PC-9 (cell line): Measurements from ENCODE around the gene NADK. TPM values are rescaled to one million over a fixed set of nuclear protein-coding genes. Genes with fewer than 3 reads are reported as not detected.

Experiments
- BruUV-seq: library from RNA; stranded (reverse); fragments of 400-500 nt; replicated peaks from 2 replicates; lab custom pipeline; 2021; lab: Mats Ljungman, UMichigan
- CTCF ChIA-PET: fragments of 300-600 bp; sonication (Branson Sonifier 250); formaldehyde crosslinking; loops from one replicate; lab custom pipeline; 2022; ENCODE audit warnings: antibody characterized with exemption; lab: Charles Lee
- POLR2A ChIA-PET: fragments of 300-600 bp; sonication (Branson Sonifier 250); formaldehyde crosslinking; loops from one replicate; lab custom pipeline; 2022; ENCODE audit warnings: antibody characterized with exemption; ENCODE audit not compliant: unreplicated experiment; lab: Charles Lee
- DNase-seq, 2 experiments: peaks; one replicate each; pipeline versions ENCODE4 v3.0.0 to v3.0.0-alpha.2; 2015 to 2022; ENCODE audit warnings: mixed read lengths in 1 of 2
- H2AFZ ChIP-seq: fragments of 200-600 bp; sonication (generic); 2 replicates; pipeline ENCODE4 v1.8.1; 2017; ENCODE audit warnings: antibody characterized with exemption
- H3F3A ChIP-seq: fragments of 200-600 bp; sonication (generic); 2 replicates; pipeline ENCODE4 v1.8.1; 2017; ENCODE audit warnings: antibody characterized with exemption, mild to moderate bottlenecking, low read depth; ENCODE audit not compliant: insufficient read depth
- H3K27ac ChIP-seq: fragments of 200-600 bp; sonication (generic); 2 replicates; pipeline ENCODE4 v1.6.1; 2016; ENCODE audit warnings: mixed run types
- H3K27me3 ChIP-seq: fragments of 200-600 bp; sonication (generic); 2 replicates; pipeline ENCODE4 v1.6.1; 2016; ENCODE audit warnings: low read depth, mixed run types; ENCODE audit not compliant: insufficient read depth
- H3K36me3 ChIP-seq: fragments of 200-600 bp; sonication (generic); 2 replicates; pipeline ENCODE4 v1.6.1; 2016; ENCODE audit warnings: low read depth, mixed run types
- H3K4me1 ChIP-seq: fragments of 200-600 bp; sonication (generic); replicated peaks from 2 replicates; pipeline ENCODE4 v1.6.1; 2016; ENCODE audit warnings: mixed run types; ENCODE audit not compliant: insufficient read depth
- H3K4me2 ChIP-seq: fragments of 200-600 bp; sonication (generic); 2 replicates; pipeline ENCODE4 v1.6.1; 2017; ENCODE audit warnings: mixed run types
- H3K4me3 ChIP-seq: fragments of 200-600 bp; sonication (generic); 2 replicates; pipeline ENCODE4 v1.6.1; 2016; ENCODE audit warnings: mixed run types
- H3K79me2 ChIP-seq: fragments of 200-600 bp; sonication (generic); 2 replicates; pipeline ENCODE4 v1.6.1; 2017; ENCODE audit warnings: low read depth, mixed run types
- H3K9me2 ChIP-seq: fragments of 200-600 bp; sonication (generic); 2 replicates; pipeline ENCODE4 v1.8.1; 2017; ENCODE audit warnings: mild to moderate bottlenecking; ENCODE audit not compliant: insufficient read depth
- H3K9me3 ChIP-seq: fragments of 200-600 bp; sonication (generic); 2 replicates; pipeline ENCODE4 v1.8.1; 2016; ENCODE audit warnings: low read depth; ENCODE audit not compliant: insufficient read depth
- H4K20me1 ChIP-seq: fragments of 200-600 bp; sonication (generic); 2 replicates; pipeline ENCODE4 v1.8.1; 2017; ENCODE audit not compliant: insufficient read depth
- EZH2 ChIP-seq: fragments of 200-600 bp; sonication (generic); IDR thresholded peaks from 2 replicates; pipeline ENCODE4 v1.8.0; 2017; ENCODE audit warnings: antibody characterized with exemption, low read depth
- intact Hi-C: fragments of 100-400 bp; cut with micrococcal nuclease; formaldehyde crosslinking; loops from one replicate; pipeline ENCODE4 v1.10.0; 2022; ENCODE audit not compliant: unreplicated experiment
- total RNA-seq: library from RNA; stranded (reverse); gene quantifications from 2 replicates; pipeline ENCODE4 v1.2.3, GENCODE V29; 2021
- TF ChIP-seq, protein P1 (sequence below): fragments of 200-600 bp; sonication (generic); conservative IDR thresholded peaks from 2 replicates; pipeline ENCODE4 v1.6.1; 2017; ENCODE audit warnings: mixed run types, antibody characterized with exemption, mild to moderate bottlenecking, moderate library complexity

Gene NADK
- total RNA-seq, 1 experiment from 2014 or later = 105 TPM

DNA sequence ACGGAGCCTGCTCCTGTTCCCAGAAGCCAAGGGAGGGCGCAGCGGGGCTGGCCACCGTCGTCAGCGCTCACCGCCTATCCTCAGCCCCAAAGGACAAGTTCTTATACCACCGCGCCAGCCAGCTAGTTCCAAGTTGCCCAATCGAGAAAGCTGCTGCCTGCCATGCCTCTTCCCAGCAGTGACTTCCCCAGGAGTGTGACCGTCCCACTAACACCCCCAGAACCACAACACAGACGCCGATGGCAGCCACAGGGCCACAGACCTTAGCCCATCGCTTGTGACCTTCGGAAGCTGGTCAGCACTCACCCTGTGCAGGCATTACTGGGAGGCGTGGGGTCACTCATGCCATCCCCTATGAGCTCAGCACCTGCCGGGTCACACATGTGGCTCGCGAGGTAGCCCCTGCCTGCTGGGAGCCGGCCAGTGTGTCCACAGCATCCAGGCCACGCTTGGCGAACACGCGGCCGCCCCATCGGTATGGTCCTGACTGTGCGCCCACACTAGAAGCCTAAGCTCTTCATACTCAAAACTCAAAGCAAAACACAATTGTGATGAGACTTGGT, 20.1 kb downstream of the NADK start:
- POLR2A ChIA-PET = interaction anchor here (1.0 to 1.4 kb wide), 2 partner anchors 22 to 24 kb away, joined by 5 to 6 read pairs; no protein-coding TSS in a partner anchor
- CTCF ChIA-PET = interaction anchor here (0.6 to 1.1 kb wide), 2 partner anchors 148 to 654 kb away, joined by 4 read pairs; no protein-coding TSS in a partner anchor

DNA sequence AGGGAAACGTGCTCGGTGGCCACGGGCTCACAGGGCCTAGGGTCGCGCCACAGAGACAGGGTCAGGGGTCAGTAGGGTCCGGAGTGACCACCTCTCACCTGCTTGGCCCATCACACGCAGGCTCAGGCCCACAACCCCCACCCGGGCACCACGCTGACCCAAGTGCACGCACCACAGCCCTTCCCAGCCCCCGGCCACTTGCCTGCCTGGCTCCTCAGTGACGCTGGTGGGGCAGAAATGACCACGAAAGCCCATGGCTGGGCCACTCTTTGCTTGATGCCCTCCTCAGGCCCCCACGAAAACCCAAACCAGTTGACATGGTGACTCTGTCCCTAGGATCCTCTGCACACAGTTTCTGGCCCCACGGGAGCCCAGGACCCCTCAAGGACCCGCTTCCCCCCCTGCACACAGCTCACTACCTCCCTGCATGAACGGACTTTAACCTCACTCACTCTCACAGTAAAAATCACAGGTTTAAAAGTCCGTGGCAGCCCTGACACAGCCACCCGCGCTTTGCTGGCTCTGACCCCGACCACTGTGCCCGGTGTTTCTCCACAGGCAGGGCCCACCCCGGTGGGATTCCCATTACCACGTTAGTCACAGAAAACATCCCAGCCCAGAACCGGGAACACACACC, 20.7 kb downstream of the NADK start:
- TF ChIP-seq, protein P1, sequence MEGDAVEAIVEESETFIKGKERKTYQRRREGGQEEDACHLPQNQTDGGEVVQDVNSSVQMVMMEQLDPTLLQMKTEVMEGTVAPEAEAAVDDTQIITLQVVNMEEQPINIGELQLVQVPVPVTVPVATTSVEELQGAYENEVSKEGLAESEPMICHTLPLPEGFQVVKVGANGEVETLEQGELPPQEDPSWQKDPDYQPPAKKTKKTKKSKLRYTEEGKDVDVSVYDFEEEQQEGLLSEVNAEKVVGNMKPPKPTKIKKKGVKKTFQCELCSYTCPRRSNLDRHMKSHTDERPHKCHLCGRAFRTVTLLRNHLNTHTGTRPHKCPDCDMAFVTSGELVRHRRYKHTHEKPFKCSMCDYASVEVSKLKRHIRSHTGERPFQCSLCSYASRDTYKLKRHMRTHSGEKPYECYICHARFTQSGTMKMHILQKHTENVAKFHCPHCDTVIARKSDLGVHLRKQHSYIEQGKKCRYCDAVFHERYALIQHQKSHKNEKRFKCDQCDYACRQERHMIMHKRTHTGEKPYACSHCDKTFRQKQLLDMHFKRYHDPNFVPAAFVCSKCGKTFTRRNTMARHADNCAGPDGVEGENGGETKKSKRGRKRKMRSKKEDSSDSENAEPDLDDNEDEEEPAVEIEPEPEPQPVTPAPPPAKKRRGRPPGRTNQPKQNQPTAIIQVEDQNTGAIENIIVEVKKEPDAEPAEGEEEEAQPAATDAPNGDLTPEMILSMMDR = no peak
- no peak for TF ChIP-seq EZH2
- H3K9me3 ChIP-seq = no peaks in the 10 kb centered on the region
- ChIA-PET CTCF (no interaction called here), POLR2A (no interaction called here)
- no peak overlapping the region for H2AFZ ChIP-seq
- H3K4me1 ChIP-seq = peaks cover 51% of the 10 kb centered on the region
- peak overlapping the region; percentile 76 for H3K27ac ChIP-seq
- peak in 1 of 2 experiments; percentile 22 for DNase-seq
- H3K27me3 ChIP-seq = no peaks in the 10 kb centered on the region
- peak overlapping the region; percentile 71 for H3K4me2 ChIP-seq
- peaks cover 51% of the 10 kb centered on the region for H3K79me2 ChIP-seq
- peaks cover 44% of the 10 kb centered on the region for H3F3A ChIP-seq
- H3K4me3 ChIP-seq = no peak overlapping the region
- intact Hi-C loops = no loop called here
- peaks cover 28% of the 10 kb centered on the region; the same call in 1 of the 2 replicates for H3K36me3 ChIP-seq
- H3K9me2 ChIP-seq = no peaks in the 10 kb centered on the region
- no TSS peak for BruUV-seq
- H4K20me1 ChIP-seq = peaks cover 16% of the 10 kb centered on the region

More for the DNA sequence above, 20.1 kb downstream of the NADK start:
- peaks cover 54% of the 10 kb centered on the region for H3K79me2 ChIP-seq
- BruUV-seq = TSS peak; percentile 75
- no peak overlapping the region for H2AFZ ChIP-seq
- intact Hi-C loops = no loop called here
- no peak for DNase-seq
- H4K20me1 ChIP-seq = peaks cover 20% of the 10 kb centered on the region
- H3F3A ChIP-seq = peaks cover 50% of the 10 kb centered on the region
- peak overlapping the region; percentile 28; the same call in 1 of the 2 replicates for H3K4me3 ChIP-seq
- H3K36me3 ChIP-seq = peaks cover 28% of the 10 kb centered on the region; the same call in 1 of the 2 replicates
- TF ChIP-seq, protein P1 = no peak
- TF ChIP-seq EZH2 = no peak
- H3K27me3 ChIP-seq = no peaks in the 10 kb centered on the region
- H3K4me2 ChIP-seq = peak overlapping the region; percentile 71
- H3K9me3 ChIP-seq = no peaks in the 10 kb centered on the region
- H3K9me2 ChIP-seq = no peaks in the 10 kb centered on the region
- peak overlapping the region; percentile 76 for H3K27ac ChIP-seq
- peaks cover 57% of the 10 kb centered on the region for H3K4me1 ChIP-seq

- no TSS peak for BruUV-seq
- DNase-seq = no peak
- ChIA-PET POLR2A (no interaction called here), CTCF (no interaction called here)
- intact Hi-C loops = no loop called here
- peaks cover 11% of the 10 kb centered on the region; the same call in 1 of the 2 replicates for H4K20me1 ChIP-seq
- H3K27me3 ChIP-seq = no peaks in the 10 kb centered on the region
- no peak overlapping the region for H3K4me2 ChIP-seq
- no peak overlapping the region for H3K27ac ChIP-seq
- H3K9me3 ChIP-seq = no peaks in the 10 kb centered on the region
- H3K4me1 ChIP-seq = peaks cover 44% of the 10 kb centered on the region
- no peak for TF ChIP-seq EZH2
- TF ChIP-seq, protein P1 = no peak
- no peaks in the 10 kb centered on the region for H3K9me2 ChIP-seq
- H3K36me3 ChIP-seq = peaks cover 23% of the 10 kb centered on the region; the same call in 1 of the 2 replicates
- no peak overlapping the region for H3K4me3 ChIP-seq
- H3F3A ChIP-seq = peaks cover 40% of the 10 kb centered on the region
- peaks cover 44% of the 10 kb centered on the region for H3K79me2 ChIP-seq
- H2AFZ ChIP-seq = no peak overlapping the region
Measured at GRCh38 chr1:1756661-1757421, 21.4 kb downstream of the NADK start.
